ENCODE measurements around the gene SIGLEC12. TPM values are rescaled to one million over a fixed set of nuclear protein-coding genes. Genes with fewer than 3 reads are reported as not detected.

The SIGLEC12 gene
- total and polyA plus RNA-seq, 2 of the 13 experiments (the other 11 are each of a cell fraction or from before 2014, with no cell fraction given) = not detected

DNA sequence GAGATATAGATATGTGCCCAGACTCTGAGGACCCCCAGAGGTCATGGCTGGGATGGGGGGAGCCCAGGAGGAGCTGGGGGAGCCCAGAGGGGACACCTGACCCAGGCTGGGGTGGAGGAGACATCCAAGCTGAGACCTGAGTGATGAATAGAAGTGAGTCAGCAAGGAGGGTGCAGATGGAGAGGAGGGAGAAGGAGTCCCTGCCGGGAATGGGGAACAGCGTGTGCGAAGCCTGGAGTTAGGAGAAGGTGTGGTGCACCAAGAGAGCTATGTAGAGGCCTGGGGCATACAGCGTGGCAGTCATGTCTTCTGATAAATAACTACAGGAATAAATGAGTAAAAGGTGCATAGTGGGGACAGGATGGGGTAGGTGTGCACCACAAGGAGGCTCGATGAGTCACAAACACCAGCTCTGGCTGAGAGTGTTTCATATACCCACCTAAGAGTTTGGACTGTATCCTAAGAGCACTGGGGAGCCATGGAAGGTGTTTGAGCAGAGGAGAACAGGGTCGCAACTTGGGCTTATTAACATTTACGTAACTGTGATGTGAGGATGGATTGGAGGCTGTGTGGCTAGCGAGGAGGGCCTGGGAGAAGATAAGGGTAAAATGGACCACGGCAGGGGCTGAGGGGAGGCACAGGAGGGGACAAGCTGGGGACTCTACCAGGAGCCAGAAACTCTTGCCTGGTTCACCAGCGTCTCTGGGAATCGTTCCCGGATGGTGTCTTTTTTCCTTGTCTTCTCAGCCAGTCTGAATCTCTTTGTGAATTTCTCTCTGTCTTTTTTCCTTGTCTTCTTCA, 21.9 kb downstream of the SIGLEC12 start:
- Histone ChIP-seq H4K20me1 (ENCODE audit: insufficient read depth, low read length) (no peaks in the 10 kb centered on the region), H3K4me1 (ENCODE audit: insufficient read depth, low read length) (peaks cover 21% of the 10 kb centered on the region), H3K9me3 (ENCODE audit: low read length) (no peaks in the 10 kb centered on the region), H2AFZ (ENCODE audit: low read length) (no peak overlapping the region), H3K36me3 (replicated peaks in 1 of 2; ENCODE audit: control insufficient read depth in 1 of 2, insufficient read depth in 2 of 2, low read length in 2 of 2) (no peaks in the 10 kb centered on the region), H3K4me2 (ENCODE audit: low read depth, low read length) (no peak overlapping the region), H3K4me3 (replicated peaks in 1 of 3; ENCODE audit: insufficient read depth in 1 of 3, low read depth in 2 of 3, low read length in 3 of 3) (no peak overlapping the region), H3K27me3 (ENCODE audit: control insufficient read depth in 1 of 2, insufficient read depth in 2 of 2, low read length in 2 of 2) (no peaks in the 10 kb centered on the region), H3K9ac (ENCODE audit: insufficient read depth, low read depth, low read length) (no peak overlapping the region), H3K79me2 (ENCODE audit: insufficient read depth, low read length) (no peaks in the 10 kb centered on the region), H3K27ac (ENCODE audit: extremely low read length, insufficient read depth, low read length) (no peak overlapping the region)
- DNase-seq (ENCODE audit: low spot score) = no peak
- 35% methylated on average over 12 of the region's 12 CpGs for WGBS (ENCODE audit: low lambda C conversion rate)
- BruUV-seq (replicated peaks) = no TSS peak
- in situ Hi-C loops (cut with HindIII; ENCODE audit: extremely low pct_ligation_motif_present, low pct_unique_long_range_greater_than_20kb) = loop anchor here (10.0 kb wide), 1 partner anchor 175 kb away; no protein-coding TSS in a partner anchor
- POLR2A ChIA-PET = no interaction called here
- intact Hi-C loops (cut with micrococcal nuclease; ENCODE audit: unreplicated experiment) = loop anchor here (2.0 to 10.0 kb wide), 2 partner anchors 41 to 755 kb away; no protein-coding TSS in a partner anchor
- FAIRE-seq = no peak
- CTCF ChIA-PET (ENCODE audit: low intra/inter-chr PET ratio, low total read pairs) = no interaction called here
- no peak for ATAC-seq
- TF ChIP-seq GTF2F1 (IDR thresholded peaks at IDR 0.05; ENCODE audit: low read length) = no peak
- no peak for TF ChIP-seq SRSF9 (IDR thresholded peaks at IDR 0.05; ENCODE audit: borderline replicate concordance, insufficient read depth, low read depth, low read length, poor library complexity, severe bottlenecking)
- no peak for TF ChIP-seq SALL2 (CRISPR knock-in tag; IDR thresholded peaks at IDR 0.05)
- no peak for TF ChIP-seq ZFAT (CRISPR knock-in tag; conservative IDR thresholded peaks at IDR 0.05)
- no peak for TF ChIP-seq ZC3H4 (CRISPR knock-in tag; IDR thresholded peaks at IDR 0.05; ENCODE audit: borderline replicate concordance)
- no peak for TF ChIP-seq ZNF280D (CRISPR knock-in tag; IDR thresholded peaks at IDR 0.05)
- TF ChIP-seq, protein P1, sequence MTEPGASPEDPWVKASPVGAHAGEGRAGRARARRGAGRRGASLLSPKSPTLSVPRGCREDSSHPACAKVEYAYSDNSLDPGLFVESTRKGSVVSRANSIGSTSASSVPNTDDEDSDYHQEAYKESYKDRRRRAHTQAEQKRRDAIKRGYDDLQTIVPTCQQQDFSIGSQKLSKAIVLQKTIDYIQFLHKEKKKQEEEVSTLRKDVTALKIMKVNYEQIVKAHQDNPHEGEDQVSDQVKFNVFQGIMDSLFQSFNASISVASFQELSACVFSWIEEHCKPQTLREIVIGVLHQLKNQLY (CRISPR knock-in tag; IDR thresholded peaks at IDR 0.05) = no peak
- TF ChIP-seq, protein P2, sequence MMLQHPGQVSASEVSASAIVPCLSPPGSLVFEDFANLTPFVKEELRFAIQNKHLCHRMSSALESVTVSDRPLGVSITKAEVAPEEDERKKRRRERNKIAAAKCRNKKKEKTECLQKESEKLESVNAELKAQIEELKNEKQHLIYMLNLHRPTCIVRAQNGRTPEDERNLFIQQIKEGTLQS (CRISPR knock-in tag; IDR thresholded peaks at IDR 0.05) = no peak
- no peak for TF ChIP-seq USF2 (IDR thresholded peaks at IDR 0.05; ENCODE audit: low read depth, low read length)
- no peak for TF ChIP-seq USF2 (CRISPR knock-in tag; IDR thresholded peaks at IDR 0.05; ENCODE audit: borderline replicate concordance)

Data from HepG2 (cell line).